ENCODE results near the gene FABP3. TPM values are rescaled to one million over a fixed set of nuclear protein-coding genes. Genes with fewer than 3 reads are reported as not detected.

Gene FABP3
- total RNA-seq, 4 donors from 2014 or later, result 28.2 to 77.6 (median 33.2) TPM; not detected in 1

GRCh38 chr1:31318146-31318545 is 54.7 kb downstream of the FABP3 start:
- Histone ChIP-seq H3K27me3 (no peaks in the 10 kb centered on the region), H3K36me3 (no peaks in the 10 kb centered on the region), H3K9me3 (no peaks in the 10 kb centered on the region), H3K27ac (no peak overlapping the region), H3K4me1 (no peaks in the 10 kb centered on the region), H3K4me3 (no peak overlapping the region)
- intact Hi-C loops (cut with DNase I; ENCODE audit: low total_unique reads), result no loop called here
- DNase-seq, result no peak
- TF ChIP-seq POLR2A (IDR thresholded peaks at IDR 0.05) (no peak), CTCF (IDR thresholded peaks at IDR 0.05) (no peak)

GRCh38 chr1:31315902-31316301 is 57.0 kb downstream of the FABP3 start:
- Histone ChIP-seq H3K4me1 (no peaks in the 10 kb centered on the region), H3K4me3 (no peak overlapping the region), H3K27me3 (no peaks in the 10 kb centered on the region), H3K9me3 (no peaks in the 10 kb centered on the region), H3K27ac (no peak overlapping the region), H3K36me3 (no peaks in the 10 kb centered on the region)
- DNase-seq, result no peak
- TF ChIP-seq POLR2A (IDR thresholded peaks at IDR 0.05) (no peak), CTCF (IDR thresholded peaks at IDR 0.05) (no peak)
- intact Hi-C loops (cut with DNase I; ENCODE audit: low total_unique reads), result no loop called here

Other genes starting within 250 kb of the FABP3 start
- under 1 TPM in 1 of 4 donors, not detected in 3; 0.55 TPM for gene NKAIN1, start 133.2 kb downstream of the FABP3 start, total RNA-seq
- gene SNRNP40, start 76.3 kb downstream of the FABP3 start, total RNA-seq, result 10 to 100 TPM; 35.1 to 99.5 (median 58.5) TPM
- gene ZCCHC17, start 76.0 kb downstream of the FABP3 start, total RNA-seq, result 10 to 100 TPM; 23.3 to 36.8 (median 25.0) TPM
- gene SERINC2, start 40.1 kb upstream of the FABP3 start, total RNA-seq, result 1 to 10 TPM in 2 of 4 donors, under 1 TPM in 1, not detected in 1; 0.29 to 3.9 (median 1.7) TPM
- 100 to 1,000 TPM; 104 to 247 (median 182) TPM for gene TINAGL1, start 203.4 kb upstream of the FABP3 start, total RNA-seq
- not detected for gene HCRTR1, start 244.6 kb upstream of the FABP3 start, total RNA-seq

Data from uterus (tissue), 4 donors.